Esophagus (tissue), 2 donors: ENCODE results near the gene HAPLN2. TPM values are rescaled to one million over a fixed set of nuclear protein-coding genes. Genes with fewer than 3 reads are reported as not detected.
A peak's percentile ranks its signal among the peaks of the same experiment; 100 is the strongest.

Experiments
- H3K27ac ChIP-seq, 2 donors: one replicate each; pipeline ENCODE4 v1.5.1; 2013; ENCODE audit warnings: low read depth in 2 of 2, mild to moderate bottlenecking in 2 of 2, inconsistent platforms in 1 of 2, low read length in 1 of 2, moderate library complexity in 1 of 2
- H3K27me3 ChIP-seq, 2 donors: one replicate each; pipeline ENCODE4 v1.6.1; 2013; ENCODE audit warnings: low read length in 2 of 2, control low read depth in 1 of 2, mild to moderate bottlenecking in 1 of 2; ENCODE audit not compliant: insufficient read depth in 2 of 2, control insufficient read depth in 1 of 2
- H3K36me3 ChIP-seq, 2 donors: one replicate each; pipeline ENCODE4 v1.6.1; 2013; ENCODE audit warnings: low read length in 1 of 2; ENCODE audit not compliant: control insufficient read depth in 2 of 2, insufficient read depth in 2 of 2
- H3K4me1 ChIP-seq, 2 donors: one replicate each; pipeline ENCODE4 v1.6.1; 2013; ENCODE audit warnings: low read length in 1 of 2; ENCODE audit not compliant: control insufficient read depth in 2 of 2, insufficient read depth in 2 of 2
- H3K4me3 ChIP-seq, 2 donors: one replicate each; pipeline ENCODE4 v1.5.1; 2013; ENCODE audit warnings: low read length in 2 of 2, mild to moderate bottlenecking in 2 of 2, low read depth in 1 of 2, moderate library complexity in 1 of 2
- H3K9me3 ChIP-seq, 2 donors: one replicate each; pipeline ENCODE4 v1.6.1; 2013; ENCODE audit warnings: mild to moderate bottlenecking in 2 of 2, low read depth in 1 of 2, low read length in 1 of 2, moderate library complexity in 1 of 2; ENCODE audit not compliant: control insufficient read depth in 2 of 2, insufficient read depth in 1 of 2
- WGBS, 2 donors: extraction: QIAGEN DNeasy Blood & Tissue Kit; methylation state at CpG; one replicate each; pipeline ENCODE4 v1.1.7; 2013; 5-methylcytosine and 5-hydroxymethylcytosine counted together
- polyA plus RNA-seq, 2 donors: library from polyadenylated mRNA; stranded (reverse); fragments of 200-250 nt; gene quantifications; one replicate each; pipeline ENCODE4 v1.2.3, GENCODE V29; 2013
- donor health status: healthy with polysubstance abuse.
- donor health status: Bipolar disorder and iron deficiency.

The HAPLN2 gene
- polyA plus RNA-seq, 2 donors = 0.14 to 0.28 TPM

- H3K27me3 ChIP-seq = peaks cover 0 to 17% of the 10 kb centered on the region in 2 donors
- H3K4me1 ChIP-seq = peaks cover 4 to 8% of the 10 kb centered on the region in 2 donors
- H3K27ac ChIP-seq = no peak overlapping the region
- H3K4me3 ChIP-seq = peak overlapping the region in 1 of 2 donors; percentile 42
- no peaks in the 10 kb centered on the region for H3K36me3 ChIP-seq
- 14 to 25% methylated on average over 36 to 40 of the region's 40 CpGs for WGBS, 2 donors
- no peaks in the 10 kb centered on the region for H3K9me3 ChIP-seq
Measured at GRCh38 chr1:156642265-156643048, 23.2 kb downstream of the HAPLN2 start.

DNA sequence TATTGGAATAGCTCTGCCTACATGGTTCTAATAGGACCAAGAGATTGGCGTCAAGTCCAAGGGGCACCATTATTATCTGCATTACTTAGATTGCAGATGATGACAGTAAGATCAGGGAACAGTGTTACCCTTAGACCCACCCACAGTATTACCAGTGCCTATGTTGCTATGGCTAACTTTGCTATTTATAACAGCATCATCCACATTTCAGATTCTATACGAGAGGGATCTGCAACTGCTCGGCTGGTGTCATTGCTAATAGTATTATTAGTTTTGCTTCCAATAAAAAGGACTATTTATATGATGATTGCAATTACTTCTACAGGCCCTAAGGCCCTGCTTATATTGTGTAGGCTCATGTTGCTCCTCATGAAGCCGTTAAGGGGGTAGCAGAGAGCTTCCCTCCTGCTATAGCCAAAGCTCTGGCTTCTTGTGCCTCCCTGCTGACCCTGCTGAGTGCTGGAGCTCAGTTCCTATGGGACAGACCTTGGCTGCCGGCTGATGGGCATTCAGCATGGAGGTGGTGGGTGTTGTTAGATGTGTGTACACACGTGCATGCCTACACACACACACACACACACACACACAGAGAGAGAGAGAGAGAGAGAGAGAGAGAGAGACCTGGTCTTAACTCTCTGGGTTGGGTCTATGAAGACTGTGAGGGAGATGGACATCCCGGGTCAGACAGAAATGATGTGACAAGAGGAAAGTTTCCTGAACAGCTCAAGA lies 24.0 kb downstream of the HAPLN2 start:
- Histone ChIP-seq H3K9me3 (no peaks in the 10 kb centered on the region), H3K4me1 (peaks cover 4 to 8% of the 10 kb centered on the region in 2 donors), H3K4me3 (no peak overlapping the region), H3K27ac (no peak overlapping the region), H3K27me3 (peaks cover 0 to 20% of the 10 kb centered on the region in 2 donors), H3K36me3 (no peaks in the 10 kb centered on the region)
- WGBS, 2 donors = 59 to 70% methylated on average over 7 of the region's 7 CpGs

DNA sequence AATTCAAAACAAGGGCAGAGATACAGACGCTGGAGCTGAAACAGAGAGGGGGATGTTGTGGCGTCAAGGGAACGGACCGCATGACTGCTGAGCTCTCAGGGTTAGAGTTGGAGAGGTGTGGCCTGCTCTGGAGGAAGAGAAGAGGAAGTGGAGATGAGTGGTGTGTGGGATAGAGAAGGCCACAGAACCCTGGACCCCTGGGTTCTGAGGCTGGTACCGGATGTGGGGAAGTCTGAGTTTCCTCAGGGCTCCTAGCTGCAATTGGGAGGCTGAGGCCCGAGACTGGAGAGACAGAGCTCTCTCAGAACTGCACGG lies 24.5 kb downstream of the HAPLN2 start:
- 69 to 70% methylated on average over 7 of the region's 7 CpGs for WGBS, 2 donors

GRCh38 chr1:156644146-156644545 lies 24.9 kb downstream of the HAPLN2 start:
- H3K4me1 ChIP-seq = peaks cover 4 to 8% of the 10 kb centered on the region in 2 donors
- no peak overlapping the region for H3K27ac ChIP-seq
- H3K9me3 ChIP-seq = no peaks in the 10 kb centered on the region
- H3K36me3 ChIP-seq = no peaks in the 10 kb centered on the region
- H3K4me3 ChIP-seq = no peak overlapping the region
- H3K27me3 ChIP-seq = peaks cover 0 to 20% of the 10 kb centered on the region in 2 donors
- 83% methylated on average over 3 of the region's 3 CpGs for WGBS, 2 donors

More for the DNA sequence above, 24.5 kb downstream of the HAPLN2 start:
- Histone ChIP-seq H3K27ac (no peak overlapping the region), H3K9me3 (no peaks in the 10 kb centered on the region), H3K36me3 (no peaks in the 10 kb centered on the region), H3K4me3 (no peak overlapping the region), H3K4me1 (peaks cover 4 to 8% of the 10 kb centered on the region in 2 donors), H3K27me3 (peaks cover 0 to 20% of the 10 kb centered on the region in 2 donors)

DNA sequence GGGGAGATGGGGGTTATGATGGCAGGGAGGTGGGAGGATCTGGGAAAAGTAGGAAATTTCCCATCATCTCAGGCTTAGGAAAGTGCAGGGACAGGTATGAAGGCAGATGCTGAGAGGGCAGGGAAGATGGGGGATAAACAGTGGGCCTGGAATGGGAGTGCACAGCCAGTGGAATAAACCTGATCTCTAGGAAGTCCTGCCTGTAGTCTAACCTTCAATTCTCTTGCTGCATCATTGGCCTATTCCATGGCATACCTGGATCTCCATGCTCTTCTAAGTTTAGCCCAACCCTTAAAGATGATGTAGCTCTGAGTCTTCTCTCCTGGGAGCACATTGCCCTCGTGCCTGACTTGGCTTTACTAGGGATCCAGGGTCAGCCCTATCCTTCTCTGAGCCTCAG lies 25.4 kb downstream of the HAPLN2 start:
- Histone ChIP-seq H3K36me3 (no peaks in the 10 kb centered on the region), H3K4me1 (peaks cover 4 to 8% of the 10 kb centered on the region in 2 donors), H3K27ac (no peak overlapping the region), H3K27me3 (peaks cover 0 to 17% of the 10 kb centered on the region in 2 donors), H3K9me3 (no peaks in the 10 kb centered on the region), H3K4me3 (no peak overlapping the region)
- 31 to 38% methylated on average over 1 of the region's 1 CpG for WGBS, 2 donors

DNA sequence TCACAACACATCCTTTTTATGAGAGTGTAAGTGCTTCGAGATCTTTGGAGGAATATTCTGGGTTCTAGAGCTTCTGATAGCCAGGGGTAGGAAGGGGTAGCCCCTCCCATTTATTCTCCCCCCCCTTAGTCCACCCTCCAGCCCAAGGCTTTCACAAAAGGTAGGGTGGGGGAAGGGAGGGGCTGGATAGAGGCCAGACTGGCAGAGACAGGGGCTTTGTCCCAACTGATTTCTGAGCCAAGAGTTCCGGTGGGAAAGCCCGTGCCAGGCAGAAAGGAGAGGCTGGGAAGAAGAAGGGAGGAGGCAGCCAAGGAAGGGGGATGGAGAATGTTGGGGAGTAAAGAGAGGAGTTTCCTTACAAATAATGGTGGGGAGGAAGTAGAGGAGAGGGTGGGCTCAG lies 25.8 kb downstream of the HAPLN2 start:
- no peak overlapping the region for H3K4me3 ChIP-seq
- H3K27ac ChIP-seq = no peak overlapping the region
- no peaks in the 10 kb centered on the region for H3K36me3 ChIP-seq
- H3K4me1 ChIP-seq = peaks cover 4 to 8% of the 10 kb centered on the region in 2 donors
- WGBS, 2 donors = 42 to 45% methylated on average over 3 of the region's 3 CpGs
- no peaks in the 10 kb centered on the region for H3K9me3 ChIP-seq
- H3K27me3 ChIP-seq = peaks cover 0 to 17% of the 10 kb centered on the region in 2 donors

DNA sequence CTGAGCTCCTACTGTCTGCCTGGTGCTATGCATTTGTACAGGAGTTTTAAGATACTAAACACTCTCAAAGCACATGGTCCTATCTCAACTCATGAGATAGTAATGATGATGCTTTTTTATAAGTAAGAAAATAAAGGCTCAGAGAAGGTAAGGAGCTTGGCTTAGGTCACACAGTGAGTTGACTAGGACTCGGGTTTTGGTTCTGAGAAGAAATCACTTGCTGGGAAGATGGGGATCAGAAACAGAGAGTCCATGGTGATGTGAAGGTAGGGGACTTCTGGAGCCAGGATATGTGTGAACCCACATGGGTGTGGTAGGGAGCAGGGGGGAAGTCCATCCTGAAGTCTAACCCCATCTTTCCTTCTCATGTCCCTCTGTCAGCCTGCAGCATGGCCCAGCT lies 26.5 kb downstream of the HAPLN2 start:
- Histone ChIP-seq H3K4me3 (no peak overlapping the region), H3K36me3 (no peaks in the 10 kb centered on the region), H3K27ac (no peak overlapping the region), H3K4me1 (peaks cover 4 to 8% of the 10 kb centered on the region in 2 donors), H3K9me3 (no peaks in the 10 kb centered on the region), H3K27me3 (peaks cover 0 to 17% of the 10 kb centered on the region in 2 donors)
- WGBS, 2 donors = 76 to 84% methylated on average over 1 of the region's 1 CpG

DNA sequence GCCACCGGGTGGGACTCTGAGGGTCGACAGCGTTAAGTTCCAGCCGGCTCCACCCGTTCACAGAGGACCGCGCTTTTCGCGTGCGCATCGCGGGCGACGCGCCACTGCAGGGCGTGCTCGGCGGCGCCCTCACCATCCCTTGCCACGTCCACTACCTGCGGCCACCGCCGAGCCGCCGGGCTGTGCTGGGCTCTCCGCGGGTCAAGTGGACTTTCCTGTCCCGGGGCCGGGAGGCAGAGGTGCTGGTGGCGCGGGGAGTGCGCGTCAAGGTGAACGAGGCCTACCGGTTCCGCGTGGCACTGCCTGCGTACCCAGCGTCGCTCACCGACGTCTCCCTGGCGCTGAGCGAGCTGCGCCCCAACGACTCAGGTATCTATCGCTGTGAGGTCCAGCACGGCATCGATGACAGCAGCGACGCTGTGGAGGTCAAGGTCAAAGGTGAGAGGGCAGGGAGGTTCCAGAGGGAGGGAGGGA lies 27.6 kb downstream of the HAPLN2 start:
- WGBS, 2 donors = 14 to 25% methylated on average over 43 to 51 of the region's 51 CpGs
- Histone ChIP-seq H3K9me3 (no peaks in the 10 kb centered on the region), H3K4me1 (peaks cover 4 to 7% of the 10 kb centered on the region in 2 donors), H3K27ac (no peak overlapping the region), H3K4me3 (no peak overlapping the region), H3K36me3 (no peaks in the 10 kb centered on the region), H3K27me3 (peaks cover 0 to 14% of the 10 kb centered on the region in 2 donors)

DNA sequence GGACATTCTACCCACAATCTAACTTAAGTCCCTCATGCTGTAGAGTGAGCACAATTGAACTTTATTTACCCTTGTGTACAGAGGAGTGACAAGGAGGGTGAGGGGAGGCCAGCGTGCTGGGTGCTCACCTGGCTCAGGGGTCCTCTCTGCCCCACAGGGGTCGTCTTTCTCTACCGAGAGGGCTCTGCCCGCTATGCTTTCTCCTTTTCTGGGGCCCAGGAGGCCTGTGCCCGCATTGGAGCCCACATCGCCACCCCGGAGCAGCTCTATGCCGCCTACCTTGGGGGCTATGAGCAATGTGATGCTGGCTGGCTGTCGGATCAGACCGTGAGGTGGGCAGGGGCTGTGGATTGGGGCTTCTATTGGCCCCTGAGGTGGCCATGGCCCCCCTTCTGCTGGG lies 28.1 kb downstream of the HAPLN2 start:
- peaks cover 0 to 1% of the 10 kb centered on the region in 2 donors for H3K9me3 ChIP-seq
- H3K27ac ChIP-seq = no peak overlapping the region
- WGBS, 2 donors = 74 to 77% methylated on average over 10 of the region's 10 CpGs
- H3K4me3 ChIP-seq = no peak overlapping the region
- peaks cover under 1 to 2% of the 10 kb centered on the region in 2 donors for H3K4me1 ChIP-seq
- peaks cover 0 to 13% of the 10 kb centered on the region in 2 donors for H3K27me3 ChIP-seq
- no peaks in the 10 kb centered on the region for H3K36me3 ChIP-seq
